Measurements from ENCODE around the gene AP3D1. TPM values are rescaled to one million over a fixed set of nuclear protein-coding genes. Genes with fewer than 3 reads are reported as not detected.
A peak's percentile ranks its signal among the peaks of the same experiment; 100 is the strongest.
"Not testable (repeated sequence)": the region's sequence is repeated elsewhere in the genome, so short reads cannot be mapped to it uniquely, and the experiment has no call there.

AP3D1 gene
- total RNA-seq (2014; rRNA removed; shearing (Covaris generic)) = 114 and 131 TPM in 2 replicates
- polyA plus RNA-seq (2015; cell fraction: cytosol; rRNA removed) = 178 and 232 TPM in 2 replicates
- 214 and 241 TPM in 2 replicates for polyA plus RNA-seq (2015; cell fraction: nucleus; rRNA removed)

DNA sequence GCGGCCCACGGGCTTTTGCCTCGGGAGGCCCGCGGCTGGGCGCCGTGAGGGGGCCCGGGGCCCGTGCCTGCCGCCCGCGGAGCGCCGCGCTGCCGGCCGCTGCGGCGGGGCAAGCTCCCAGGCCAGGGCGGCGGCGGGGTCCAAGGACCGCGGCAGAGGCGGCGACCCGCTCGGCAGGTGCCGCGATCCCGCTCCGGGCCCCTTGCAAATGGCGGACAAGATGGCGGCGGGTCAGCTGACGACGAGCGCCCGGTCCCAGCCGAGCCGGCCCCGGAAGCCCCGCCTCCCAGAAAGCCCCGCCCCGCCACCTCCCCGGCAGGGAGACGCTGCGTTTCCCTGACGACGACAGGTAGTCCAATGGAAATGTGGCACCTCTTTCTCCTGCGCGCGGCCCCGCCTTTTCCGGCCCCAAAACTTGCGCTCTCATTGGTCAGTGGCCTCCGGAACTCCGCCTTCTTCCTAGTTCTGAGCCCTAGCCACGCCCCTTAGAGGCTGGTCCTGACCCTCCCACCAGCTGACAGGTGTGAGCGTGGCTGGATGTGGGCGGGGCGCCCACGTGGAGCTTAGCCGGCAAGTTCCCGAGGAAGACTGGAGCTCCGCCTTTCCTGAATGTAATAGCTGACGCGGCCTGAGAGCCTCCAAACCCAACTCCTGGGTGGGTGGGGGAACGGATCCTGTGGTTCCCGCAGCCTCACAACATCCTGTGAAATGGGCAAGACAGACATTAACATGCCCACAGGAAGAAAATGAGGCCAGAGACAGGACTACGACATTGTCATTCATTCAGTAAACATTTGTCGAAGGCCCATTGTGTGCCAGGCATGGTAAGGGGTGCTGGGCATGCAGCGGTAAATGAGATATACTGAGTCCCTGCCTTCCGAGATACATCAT, at the start of gene AP3D1:
AP3D1 (minus strand) TSS at position 228 of the 891 bp plus-strand sequence. CDS start 232 bp downstream, outside the sequence.
- in situ Hi-C loops (cut with HindIII; ENCODE audit: low pct_unique_long_range_greater_than_20kb, low sequenced_read_pairs) = no loop called here
- DNase-seq (ENCODE audit: low read depth, low spot score) = peak; percentile 98

- in situ Hi-C loops (cut with HindIII; ENCODE audit: low pct_unique_long_range_greater_than_20kb, low sequenced_read_pairs); DNase-seq (ENCODE audit: low read depth, low spot score): not testable (repeated sequence)
Measured at GRCh38 chr19:2200624-2201294, 49.4 kb upstream of the AP3D1 start.

DNA sequence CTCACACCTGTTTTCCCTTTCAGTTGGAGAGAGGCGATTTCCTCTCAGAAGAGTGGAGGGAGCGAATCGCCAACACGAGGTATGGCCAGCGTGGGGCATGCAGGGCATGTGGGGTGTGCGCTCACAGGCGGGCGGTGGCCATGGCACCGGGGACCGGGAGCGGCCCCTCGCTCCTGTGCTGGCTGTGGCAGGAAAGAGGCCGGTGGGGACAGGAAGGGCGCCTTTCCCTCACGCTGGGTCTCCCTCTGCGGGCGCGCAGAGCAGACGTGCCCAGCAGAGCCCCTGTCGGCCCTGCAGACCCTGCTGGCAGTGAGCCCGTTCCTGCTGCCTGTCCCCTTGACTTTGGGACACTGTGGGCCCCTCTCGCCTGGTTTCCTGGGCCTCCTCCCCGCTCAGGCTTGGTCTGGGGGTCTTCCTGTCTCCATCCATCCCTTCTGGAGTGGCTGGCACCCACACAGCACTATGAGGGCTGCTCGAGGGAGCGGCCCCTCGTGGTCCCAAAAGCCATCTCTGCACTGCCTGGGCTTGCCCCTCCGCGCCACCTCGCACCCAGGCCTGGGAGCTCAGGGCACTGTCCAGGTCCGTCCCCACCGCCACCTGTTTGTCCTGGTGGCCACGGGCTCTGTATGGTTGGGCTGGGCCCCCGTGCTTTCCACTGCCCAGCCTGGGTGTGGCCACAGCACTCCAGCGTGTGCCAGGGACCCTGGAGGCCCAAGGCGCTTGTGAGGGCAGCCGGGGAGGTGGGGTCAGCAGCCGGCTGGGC, 48.7 kb upstream of the AP3D1 start:
- in situ Hi-C loops (cut with HindIII; ENCODE audit: low pct_unique_long_range_greater_than_20kb, low sequenced_read_pairs) = no loop called here
- no peak for DNase-seq (ENCODE audit: low read depth, low spot score)

GRCh38 chr19:2199215-2199614, 47.8 kb upstream of the AP3D1 start:
- no peak for DNase-seq (ENCODE audit: low read depth, low spot score)
- in situ Hi-C loops (cut with HindIII; ENCODE audit: low pct_unique_long_range_greater_than_20kb, low sequenced_read_pairs) = no loop called here

GRCh38 chr19:2198317-2198716, 47.0 kb upstream of the AP3D1 start:
- DNase-seq (ENCODE audit: low read depth, low spot score) = no peak
- in situ Hi-C loops (cut with HindIII; ENCODE audit: low pct_unique_long_range_greater_than_20kb, low sequenced_read_pairs) = no loop called here

GRCh38 chr19:2197270-2197669, 45.9 kb upstream of the AP3D1 start:
- in situ Hi-C loops (cut with HindIII; ENCODE audit: low pct_unique_long_range_greater_than_20kb, low sequenced_read_pairs) = no loop called here
- no peak for DNase-seq (ENCODE audit: low read depth, low spot score)

- in situ Hi-C loops (cut with HindIII; ENCODE audit: low pct_unique_long_range_greater_than_20kb, low sequenced_read_pairs) = no loop called here
- no peak for DNase-seq (ENCODE audit: low read depth, low spot score)
Measured at GRCh38 chr19:2195914-2196313, 44.5 kb upstream of the AP3D1 start.

DNA sequence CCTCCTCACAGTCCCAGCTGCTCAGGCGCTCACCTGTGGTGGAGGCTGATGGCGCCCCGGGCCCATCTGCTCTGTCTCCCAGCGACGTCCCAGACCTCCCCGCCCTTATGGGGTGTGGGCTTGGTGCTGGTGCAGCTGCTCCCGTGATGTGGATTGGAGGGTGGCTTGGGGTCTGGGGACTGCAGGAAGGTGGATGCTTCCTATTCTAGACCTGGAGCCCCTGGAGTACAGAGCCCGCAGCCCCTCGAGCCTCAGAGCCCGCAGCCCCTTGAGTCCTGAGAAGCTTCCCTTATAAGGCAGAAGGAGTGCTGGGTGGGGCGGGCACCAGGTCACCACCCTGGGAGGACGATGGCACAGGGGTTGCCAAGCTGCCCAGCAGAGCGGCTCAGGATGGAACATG, 44.0 kb upstream of the AP3D1 start:
- in situ Hi-C loops (cut with HindIII; ENCODE audit: low pct_unique_long_range_greater_than_20kb, low sequenced_read_pairs) = no loop called here
- no peak for DNase-seq (ENCODE audit: low read depth, low spot score)

GRCh38 chr19:2194513-2195078, 43.2 kb upstream of the AP3D1 start:
- in situ Hi-C loops (cut with HindIII; ENCODE audit: low pct_unique_long_range_greater_than_20kb, low sequenced_read_pairs) = no loop called here
- DNase-seq (ENCODE audit: low read depth, low spot score) = no peak

DNA sequence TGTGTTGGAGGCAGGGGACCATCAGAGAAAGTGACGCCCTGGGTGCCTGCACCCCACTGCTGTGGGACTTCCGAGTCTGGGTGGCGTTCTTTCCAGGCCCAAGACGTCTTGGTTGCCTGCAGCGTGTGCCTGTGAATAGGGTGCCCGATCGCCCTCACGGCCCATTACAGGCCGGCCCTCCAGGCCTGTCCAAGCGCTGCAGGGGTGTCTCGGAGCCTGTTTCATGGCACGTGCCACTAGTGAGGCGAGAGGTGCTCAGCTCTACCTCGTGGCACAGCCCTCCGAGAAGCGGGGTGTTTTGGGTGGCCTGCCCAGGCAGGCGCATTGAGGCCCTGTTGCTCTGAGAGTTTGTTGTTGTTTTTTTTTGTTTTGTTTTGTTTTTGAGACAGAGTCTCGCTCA, 42.4 kb upstream of the AP3D1 start:
- in situ Hi-C loops (cut with HindIII; ENCODE audit: low pct_unique_long_range_greater_than_20kb, low sequenced_read_pairs) = no loop called here
- DNase-seq (ENCODE audit: low read depth, low spot score) = no peak

DNA sequence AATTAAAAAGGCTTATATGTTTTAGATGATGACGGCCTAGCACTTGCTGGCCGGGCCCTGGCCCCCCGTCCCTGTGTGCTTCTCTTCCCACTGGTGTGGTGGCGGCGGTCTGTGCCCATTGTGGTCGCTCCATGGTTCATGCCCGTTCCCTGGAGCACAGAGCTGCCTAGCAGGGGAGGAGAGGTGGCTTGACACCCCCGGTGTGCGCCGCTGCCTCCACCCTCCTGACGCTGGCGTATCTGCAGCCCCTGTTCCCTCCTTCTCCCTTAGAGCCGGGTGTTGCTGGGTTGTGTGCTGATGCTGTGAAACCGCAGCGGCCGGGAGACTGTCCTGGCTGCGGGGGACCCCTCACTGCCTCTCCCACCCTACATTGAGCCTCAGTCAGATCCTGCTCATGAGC, 41.5 kb upstream of the AP3D1 start:
- DNase-seq (ENCODE audit: low read depth, low spot score) = no peak
- in situ Hi-C loops (cut with HindIII; ENCODE audit: low pct_unique_long_range_greater_than_20kb, low sequenced_read_pairs) = no loop called here

GRCh38 chr19:2191456-2192310, 40.3 kb upstream of the AP3D1 start:
- no peak for DNase-seq (ENCODE audit: low read depth, low spot score)

GRCh38 chr19:2190848-2191455, 39.6 kb upstream of the AP3D1 start:
- in situ Hi-C loops (cut with HindIII; ENCODE audit: low pct_unique_long_range_greater_than_20kb, low sequenced_read_pairs) = no loop called here
- DNase-seq (ENCODE audit: low read depth, low spot score) = no peak

More at GRCh38 chr19:2191456-2192310, 40.3 kb upstream of the AP3D1 start:
- in situ Hi-C loops (cut with HindIII; ENCODE audit: low pct_unique_long_range_greater_than_20kb, low sequenced_read_pairs) = no loop called here

- DNase-seq (ENCODE audit: low read depth, low spot score) = no peak
- in situ Hi-C loops (cut with HindIII; ENCODE audit: low pct_unique_long_range_greater_than_20kb, low sequenced_read_pairs) = no loop called here
Measured at GRCh38 chr19:2189880-2190279, 38.5 kb upstream of the AP3D1 start.

DNA sequence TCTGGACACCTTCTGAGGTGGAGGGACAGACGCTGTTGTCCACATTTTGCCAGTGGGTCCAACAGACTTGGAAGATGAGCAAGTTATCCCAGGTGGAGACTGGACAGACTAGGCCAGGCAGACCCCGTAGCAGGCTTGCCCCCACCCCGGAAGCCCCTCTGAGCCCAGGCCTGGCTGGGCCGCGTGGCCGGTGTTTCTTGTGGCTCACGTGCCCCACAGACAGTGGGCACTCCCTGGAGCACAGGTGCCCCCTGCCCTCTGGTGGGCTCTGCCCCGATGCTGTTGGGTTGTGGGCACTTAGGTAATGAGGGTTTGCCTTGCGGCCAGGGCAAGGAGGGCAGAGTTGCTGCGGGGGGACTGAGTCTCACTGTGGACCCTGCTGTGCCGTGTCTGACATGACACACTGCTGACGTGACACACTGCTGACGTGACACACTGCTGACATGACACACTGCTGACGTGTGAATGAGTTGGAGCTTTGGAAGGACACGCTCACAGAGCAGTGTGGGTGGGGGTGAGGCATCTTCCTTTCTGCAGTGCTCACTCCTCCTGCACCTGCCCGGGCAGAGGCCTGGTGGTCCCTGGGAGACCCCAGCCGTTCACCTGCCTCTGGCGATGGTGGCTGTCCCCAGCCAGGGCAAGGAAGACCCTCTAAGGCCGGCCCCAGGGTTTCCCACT, 37.5 kb upstream of the AP3D1 start:
- in situ Hi-C loops (cut with HindIII; ENCODE audit: low pct_unique_long_range_greater_than_20kb, low sequenced_read_pairs) = no loop called here
- DNase-seq (ENCODE audit: low read depth, low spot score) = no peak

- in situ Hi-C loops (cut with HindIII; ENCODE audit: low pct_unique_long_range_greater_than_20kb, low sequenced_read_pairs) = no loop called here
- DNase-seq (ENCODE audit: low read depth, low spot score) = no peak
Measured at GRCh38 chr19:2187159-2187558, 35.8 kb upstream of the AP3D1 start.
